ENCODE measurements around the gene OTOGL. TPM values are rescaled to one million over a fixed set of nuclear protein-coding genes. Genes with fewer than 3 reads are reported as not detected.

OTOGL gene
- polyA plus RNA-seq, 1 of the 3 experiments (the other 2 are of a cell fraction) = 0.61 TPM

- Histone ChIP-seq H4K20me1 (ENCODE audit: insufficient read depth) (no peaks in the 10 kb centered on the region), H3F3A (replicated peaks; ENCODE audit: insufficient read depth) (peaks cover 19% of the 10 kb centered on the region), H3K9ac (no peak overlapping the region), H3K9me3 (no peaks in the 10 kb centered on the region), H3K4me2 (no peak overlapping the region), H3K4me1 (ENCODE audit: control insufficient read depth in 1 of 2, insufficient read depth in 2 of 2, low read depth in 1 of 2, low read length in 1 of 2) (peaks cover 0 to 9% of the 10 kb centered on the region in 2 experiments), H3K27ac (ENCODE audit: low read depth in 2 of 2, low read length in 1 of 2) (no peak overlapping the region), H2AFZ (ENCODE audit: low read depth) (no peak overlapping the region), H3K27me3 (ENCODE audit: insufficient read depth) (no peaks in the 10 kb centered on the region), H3K36me3 (replicated peaks in 1 of 2; ENCODE audit: control insufficient read depth in 1 of 2, insufficient read depth in 2 of 2, low read length in 1 of 2) (no peaks in the 10 kb centered on the region), H3K9me2 (no peaks in the 10 kb centered on the region), H3K4me3 (ENCODE audit: low read depth in 2 of 2, low read length in 1 of 2) (no peak overlapping the region), H3K79me2 (ENCODE audit: insufficient read depth) (no peaks in the 10 kb centered on the region)
- WGBS (ENCODE audit: low lambda C conversion rate) = 80% methylated on average over 2 of the region's 2 CpGs
- ChIA-PET POLR2A (no interaction called here), CTCF (no interaction called here)
- DNase-seq = no peak
- TF ChIP-seq RAD21 (IDR thresholded peaks at IDR 0.05; ENCODE audit: low read length) (no peak), CHD2 (IDR thresholded peaks at IDR 0.05; ENCODE audit: low read length, partially characterized antibody) (no peak), GATA2 (CRISPR knock-in tag; IDR thresholded peaks at IDR 0.05) (no peak), CTCF (IDR thresholded peaks at IDR 0.05) (no peak), MEF2A (IDR thresholded peaks at IDR 0.05; ENCODE audit: borderline replicate concordance, low read depth) (no peak), NFIC (IDR thresholded peaks at IDR 0.05; ENCODE audit: borderline replicate concordance) (no peak), RXRA (IDR thresholded peaks at IDR 0.05; ENCODE audit: borderline replicate concordance, low read depth) (no peak), EP300 (IDR thresholded peaks at IDR 0.05; ENCODE audit: borderline replicate concordance in 1 of 2, low read depth in 1 of 2, low read length in 1 of 2) (no peak)
Observed at GRCh38 chr12:80050236-80050635, 49.1 kb upstream of the OTOGL start.

- Histone ChIP-seq H3K4me2 (peak overlapping the region; percentile 46), H4K20me1 (ENCODE audit: insufficient read depth) (no peaks in the 10 kb centered on the region), H3K9me2 (no peaks in the 10 kb centered on the region), H3K36me3 (replicated peaks in 1 of 2; ENCODE audit: control insufficient read depth in 1 of 2, insufficient read depth in 2 of 2, low read length in 1 of 2) (no peaks in the 10 kb centered on the region), H3K9ac (peak overlapping the region; percentile 14; the same call in 1 of the 2 replicates), H3K4me3 (ENCODE audit: low read depth in 2 of 2, low read length in 1 of 2) (peak overlapping the region in 1 of 2 experiments; percentile 6; a peak in 2 of 4 replicates), H2AFZ (ENCODE audit: low read depth) (peak overlapping the region; percentile 1; the same call in 1 of the 2 replicates), H3K4me1 (ENCODE audit: control insufficient read depth in 1 of 2, insufficient read depth in 2 of 2, low read depth in 1 of 2, low read length in 1 of 2) (peaks cover 0 to 7% of the 10 kb centered on the region in 2 experiments; a peak in 3 of 4 replicates), H3K27me3 (ENCODE audit: insufficient read depth) (no peaks in the 10 kb centered on the region), H3K79me2 (ENCODE audit: insufficient read depth) (no peaks in the 10 kb centered on the region), H3F3A (replicated peaks; ENCODE audit: insufficient read depth) (peaks cover 13% of the 10 kb centered on the region), H3K27ac (ENCODE audit: low read depth in 2 of 2, low read length in 1 of 2) (peak overlapping the region; percentile 43 to 78; a peak in 3 of 4 replicates), H3K9me3 (no peaks in the 10 kb centered on the region)
- peak; percentile 1 for DNase-seq
- CTCF ChIA-PET = interaction anchor here (0.6 kb wide), 1 partner anchor 348 kb away, joined by 3 read pairs; no protein-coding TSS in a partner anchor
- POLR2A ChIA-PET = no interaction called here
- WGBS (ENCODE audit: low lambda C conversion rate) = 7% methylated on average over 6 of the region's 6 CpGs
- TF ChIP-seq TEAD4 (IDR thresholded peaks at IDR 0.05; ENCODE audit: borderline replicate concordance, insufficient read depth) = peak; percentile 66; the same call in 1 of the 2 replicates
- TF ChIP-seq YY1 (IDR thresholded peaks at IDR 0.05; ENCODE audit: low read depth) = peak; percentile 35; the same call in 1 of the 2 replicates
- peak; percentile 83 for TF ChIP-seq MEF2A (IDR thresholded peaks at IDR 0.05; ENCODE audit: borderline replicate concordance, low read depth)
- TF ChIP-seq EP300 (IDR thresholded peaks at IDR 0.05; ENCODE audit: borderline replicate concordance in 1 of 2, low read depth in 1 of 2, low read length in 1 of 2) = peak in 1 of 2 experiments; percentile 90; a peak in 2 of 4 replicates
- TF ChIP-seq, protein P1, sequence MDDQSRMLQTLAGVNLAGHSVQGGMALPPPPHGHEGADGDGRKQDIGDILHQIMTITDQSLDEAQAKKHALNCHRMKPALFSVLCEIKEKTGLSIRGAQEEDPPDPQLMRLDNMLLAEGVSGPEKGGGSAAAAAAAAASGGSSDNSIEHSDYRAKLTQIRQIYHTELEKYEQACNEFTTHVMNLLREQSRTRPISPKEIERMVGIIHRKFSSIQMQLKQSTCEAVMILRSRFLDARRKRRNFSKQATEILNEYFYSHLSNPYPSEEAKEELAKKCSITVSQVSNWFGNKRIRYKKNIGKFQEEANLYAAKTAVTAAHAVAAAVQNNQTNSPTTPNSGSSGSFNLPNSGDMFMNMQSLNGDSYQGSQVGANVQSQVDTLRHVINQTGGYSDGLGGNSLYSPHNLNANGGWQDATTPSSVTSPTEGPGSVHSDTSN (IDR thresholded peaks at IDR 0.05) = peak; percentile 89
- TF ChIP-seq, protein P2, sequence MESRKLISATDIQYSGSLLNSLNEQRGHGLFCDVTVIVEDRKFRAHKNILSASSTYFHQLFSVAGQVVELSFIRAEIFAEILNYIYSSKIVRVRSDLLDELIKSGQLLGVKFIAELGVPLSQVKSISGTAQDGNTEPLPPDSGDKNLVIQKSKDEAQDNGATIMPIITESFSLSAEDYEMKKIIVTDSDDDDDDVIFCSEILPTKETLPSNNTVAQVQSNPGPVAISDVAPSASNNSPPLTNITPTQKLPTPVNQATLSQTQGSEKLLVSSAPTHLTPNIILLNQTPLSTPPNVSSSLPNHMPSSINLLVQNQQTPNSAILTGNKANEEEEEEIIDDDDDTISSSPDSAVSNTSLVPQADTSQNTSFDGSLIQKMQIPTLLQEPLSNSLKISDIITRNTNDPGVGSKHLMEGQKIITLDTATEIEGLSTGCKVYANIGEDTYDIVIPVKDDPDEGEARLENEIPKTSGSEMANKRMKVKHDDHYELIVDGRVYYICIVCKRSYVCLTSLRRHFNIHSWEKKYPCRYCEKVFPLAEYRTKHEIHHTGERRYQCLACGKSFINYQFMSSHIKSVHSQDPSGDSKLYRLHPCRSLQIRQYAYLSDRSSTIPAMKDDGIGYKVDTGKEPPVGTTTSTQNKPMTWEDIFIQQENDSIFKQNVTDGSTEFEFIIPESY (IDR thresholded peaks at IDR 0.05; ENCODE audit: borderline replicate concordance, low read depth) = 0 out of 2 replicates have a peak, but pooled peaks have one; percentile 44
- TF ChIP-seq FOSL2 (IDR thresholded peaks at IDR 0.05; ENCODE audit: borderline replicate concordance, low read depth) = peak; percentile 79
- no peak for TF ChIP-seq RAD21 (IDR thresholded peaks at IDR 0.05; ENCODE audit: low read length)
- TF ChIP-seq SMC3 (IDR thresholded peaks at IDR 0.05; ENCODE audit: low read depth, low read length) = no peak
- TF ChIP-seq NFIC (IDR thresholded peaks at IDR 0.05; ENCODE audit: borderline replicate concordance) = peak; percentile 96
- no peak for TF ChIP-seq SIN3A (IDR thresholded peaks at IDR 0.05; ENCODE audit: borderline replicate concordance, low read depth, low read length)
- TF ChIP-seq, protein P3, sequence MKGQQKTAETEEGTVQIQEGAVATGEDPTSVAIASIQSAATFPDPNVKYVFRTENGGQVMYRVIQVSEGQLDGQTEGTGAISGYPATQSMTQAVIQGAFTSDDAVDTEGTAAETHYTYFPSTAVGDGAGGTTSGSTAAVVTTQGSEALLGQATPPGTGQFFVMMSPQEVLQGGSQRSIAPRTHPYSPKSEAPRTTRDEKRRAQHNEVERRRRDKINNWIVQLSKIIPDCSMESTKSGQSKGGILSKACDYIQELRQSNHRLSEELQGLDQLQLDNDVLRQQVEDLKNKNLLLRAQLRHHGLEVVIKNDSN (IDR thresholded peaks at IDR 0.05; ENCODE audit: borderline replicate concordance, low read depth) = 0 out of 2 replicates have a peak, but pooled peaks have one; percentile 14
- no peak for TF ChIP-seq CTCF (IDR thresholded peaks at IDR 0.05)
Observed at GRCh38 chr12:80053051-80053790, 46.1 kb upstream of the OTOGL start.
